Right lobe of liver (tissue), 4 donors: ENCODE results near the gene RHBG.

Experiments
- POLR2A ChIP-seq: fragments of 450-650 bp; IDR thresholded peaks from one replicate; pipeline ENCODE4 v1.6.1; 2017; ENCODE audit warnings: antibody characterized with exemption, mild to moderate bottlenecking
- TF ChIP-seq, protein P1 (sequence below), 4 donors: fragments of 200-600 bp in 3 of 4; fragments of 450-650 bp in 1 of 4; IDR thresholded peaks; one replicate each; pipeline versions ENCODE4 v1.5.1 to v1.8.0; 2016 to 2022; ENCODE audit warnings: antibody characterized with exemption in 4 of 4, mild to moderate bottlenecking in 2 of 4
- donor health status: DM: no; HTN: no; CAD: no.
- donor health status: DM: no; HTN: no; CAD: no.
- donor health status: DM: no; HTN: yes; CAD: no.

DNA sequence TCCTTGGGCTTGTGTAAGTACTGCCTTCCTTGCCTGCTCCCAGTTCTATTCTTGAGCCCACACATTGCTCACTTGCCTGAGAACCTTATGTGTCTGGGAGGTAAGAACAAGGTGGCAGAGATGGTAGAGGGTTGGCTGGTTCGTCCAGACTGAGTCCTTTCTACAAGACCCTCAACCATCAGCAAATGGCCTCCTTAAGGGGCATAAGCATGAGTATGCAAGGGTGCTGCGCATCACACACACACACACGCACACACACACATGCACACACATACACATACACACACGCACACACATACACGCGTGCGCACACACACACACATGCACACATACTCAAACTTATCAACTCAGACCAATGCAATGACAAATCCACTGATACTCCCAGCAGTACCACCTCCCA is 56.9 kb downstream of the RHBG start:
- no peak for TF ChIP-seq POLR2A
- TF ChIP-seq, protein P1, sequence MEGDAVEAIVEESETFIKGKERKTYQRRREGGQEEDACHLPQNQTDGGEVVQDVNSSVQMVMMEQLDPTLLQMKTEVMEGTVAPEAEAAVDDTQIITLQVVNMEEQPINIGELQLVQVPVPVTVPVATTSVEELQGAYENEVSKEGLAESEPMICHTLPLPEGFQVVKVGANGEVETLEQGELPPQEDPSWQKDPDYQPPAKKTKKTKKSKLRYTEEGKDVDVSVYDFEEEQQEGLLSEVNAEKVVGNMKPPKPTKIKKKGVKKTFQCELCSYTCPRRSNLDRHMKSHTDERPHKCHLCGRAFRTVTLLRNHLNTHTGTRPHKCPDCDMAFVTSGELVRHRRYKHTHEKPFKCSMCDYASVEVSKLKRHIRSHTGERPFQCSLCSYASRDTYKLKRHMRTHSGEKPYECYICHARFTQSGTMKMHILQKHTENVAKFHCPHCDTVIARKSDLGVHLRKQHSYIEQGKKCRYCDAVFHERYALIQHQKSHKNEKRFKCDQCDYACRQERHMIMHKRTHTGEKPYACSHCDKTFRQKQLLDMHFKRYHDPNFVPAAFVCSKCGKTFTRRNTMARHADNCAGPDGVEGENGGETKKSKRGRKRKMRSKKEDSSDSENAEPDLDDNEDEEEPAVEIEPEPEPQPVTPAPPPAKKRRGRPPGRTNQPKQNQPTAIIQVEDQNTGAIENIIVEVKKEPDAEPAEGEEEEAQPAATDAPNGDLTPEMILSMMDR (IDR thresholded peaks at IDR 0.05) = no peak
